HepG2 (cell line): ENCODE data around the gene PNMA8C. TPM values are rescaled to one million over a fixed set of nuclear protein-coding genes. Genes with fewer than 3 reads are reported as not detected.

Experiments
- AKNA ChIP-seq: sonication (generic); formaldehyde crosslinking; IDR thresholded peaks from 2 replicates; pipeline ENCODE4 v1.4.0; 2020; ENCODE audit warnings: missing genetic modification reagents, borderline replicate concordance
- DR1 ChIP-seq: sonication (generic); formaldehyde crosslinking; IDR thresholded peaks from 2 replicates; pipeline ENCODE4 v1.8.0; 2021; ENCODE audit warnings: mild to moderate bottlenecking, missing genetic modification reagents, inconsistent platforms
- MAFK ChIP-seq, 2 experiments: IDR thresholded peaks in 1 of 2; conservative IDR thresholded peaks in 1 of 2; 2 replicates each; pipeline ENCODE4 v1.6.1; 2011; ENCODE audit warnings: improper control_type of control experiment in 2 of 2, low read length in 2 of 2
- ZNF512B ChIP-seq: sonication (generic); formaldehyde crosslinking; IDR thresholded peaks from 2 replicates; pipeline ENCODE4 v1.5.1; 2020; ENCODE audit warnings: missing genetic modification reagents, mild to moderate bottlenecking, borderline replicate concordance
- polyA plus RNA-seq, 8 experiments: library from polyadenylated mRNA; depleted of rRNA in 3 of 8; stranded (reverse) in 7 of 8; unstranded in 1 of 8; fragments of >200 nt; fragmentation: Illumina TruSeq in 4 of 8; extraction: Trizol in 4 of 8; gene quantifications; 2 replicates each; pipeline versions ENCODE4 v1.2.1 to v1.2.3, GENCODE V29; 2011 to 2016; ENCODE audit warnings: low read depth in 4 of 8, missing spikeins in 1 of 8, mixed read lengths in 1 of 8; ENCODE audit not compliant: insufficient read depth in 1 of 8
- total RNA-seq, 5 experiments: library from RNA; depleted of rRNA; stranded (reverse); fragments of >200 nt; fragmentation: Illumina TruSeq; extraction: Trizol; gene quantifications; 2 replicates each; pipeline ENCODE4 v1.2.3, GENCODE V29; 2016; ENCODE audit warnings: low read depth in 1 of 5

Gene PNMA8C
- total and polyA plus RNA-seq, 2 of the 13 experiments (the other 11 are each of a cell fraction or from before 2014, with no cell fraction given) = not detected

- no peak for TF ChIP-seq AKNA (CRISPR knock-in tag)
- TF ChIP-seq MAFK (conservative IDR thresholded peaks at IDR 0.05 in 1 of 2, IDR thresholded peaks at IDR 0.05 in 1 of 2; ENCODE audit: low read length in 2 of 2) = no peak
- no peak for TF ChIP-seq ZNF512B
- no peak for TF ChIP-seq DR1
- TF ChIP-seq, all 625 proteins: peak for 0
Observed at GRCh38 chr19:46470376-46470775, 41.6 kb upstream of the PNMA8C start (continued).
